OCI-LY1 (cell line): ENCODE measurements around the gene ITGA5.

Source experiments
- CTCF ChIP-seq: fragments of 200-600 bp; sonication (generic), shearing (Covaris generic); IDR thresholded peaks from 2 replicates; pipeline ENCODE4 v1.5.1; 2017; ENCODE audit warnings: mild to moderate bottlenecking, antibody characterized with exemption, low read length, moderate library complexity, mixed read lengths
- EZH2 ChIP-seq: fragments of 200-600 bp; sonication (generic), shearing (Covaris generic); IDR thresholded peaks from 2 replicates; pipeline ENCODE4 v1.8.0; 2017; ENCODE audit warnings: borderline replicate concordance, mixed run types, mild to moderate bottlenecking, antibody characterized with exemption, low read length, moderate library complexity, mixed read lengths

- no peak for TF ChIP-seq CTCF
- no peak for TF ChIP-seq EZH2
Measured at GRCh38 chr12:54387114-54387467, 32.0 kb downstream of the ITGA5 start.
